H1 (cell line): ENCODE results near the gene LEMD2. TPM values are rescaled to one million over a fixed set of nuclear protein-coding genes. Genes with fewer than 3 reads are reported as not detected.

ENCODE experiments used
- CTCF ChIA-PET: fragments of 300-600 bp; sonication (Branson Sonifier 250); formaldehyde crosslinking; loops from one replicate; lab custom pipeline; 2021; ENCODE audit not compliant: partially characterized antibody; lab: Charles Lee
- POLR2A ChIA-PET: fragments of 300-600 bp; sonication (Branson Sonifier 250); formaldehyde crosslinking; loops from one replicate; lab custom pipeline; 2021; ENCODE audit warnings: inconsistent platforms; ENCODE audit not compliant: partially characterized antibody; lab: Charles Lee
- DNase-seq, 2 experiments: peaks; one replicate each; pipeline versions ENCODE4 v3.0.0 to v3.0.0-alpha.2; 2010 to 2022; ENCODE audit warnings: low spot score in 2 of 2, low read depth in 1 of 2, mixed read lengths in 1 of 2
- FAIRE-seq: peaks from 2 replicates; lab custom pipeline; 2011; peaks lifted over from hg19 to GRCh38; lab: Jason Lieb, UNC
- H2AFZ ChIP-seq: 2 replicates; pipeline ENCODE4 v1.8.1; 2012; ENCODE audit warnings: low read length, inconsistent platforms
- H2AK5ac ChIP-seq: 2 replicates; pipeline ENCODE4 v1.6.1; 2013; ENCODE audit warnings: low read depth, low read length
- H2BK120ac ChIP-seq: replicated peaks from 2 replicates; pipeline ENCODE3; 2013; ENCODE audit warnings: low read depth, low read length, inconsistent platforms
- H2BK12ac ChIP-seq: 2 replicates; pipeline ENCODE4 v1.6.1; 2013; ENCODE audit warnings: low read depth, low read length
- H2BK15ac ChIP-seq: 2 replicates; pipeline ENCODE4 v1.6.1; 2013; ENCODE audit warnings: low read length
- H2BK20ac ChIP-seq: 2 replicates; pipeline ENCODE4 v1.6.1; 2013; ENCODE audit warnings: low read length
- H2BK5ac ChIP-seq: 2 replicates; pipeline ENCODE4 v1.6.1; 2013; ENCODE audit warnings: low read depth, low read length
- H3K14ac ChIP-seq: 2 replicates; pipeline ENCODE4 v1.6.1; 2013; ENCODE audit warnings: inconsistent platforms; ENCODE audit not compliant: insufficient read length
- H3K18ac ChIP-seq: 2 replicates; pipeline ENCODE4 v1.6.1; 2013; ENCODE audit warnings: low read length; ENCODE audit errors: extremely low read depth
- H3K23ac ChIP-seq: 2 replicates; pipeline ENCODE4 v1.6.1; 2013; ENCODE audit warnings: inconsistent platforms; ENCODE audit not compliant: insufficient read length
- H3K23me2 ChIP-seq: 2 replicates; pipeline ENCODE4 v1.6.1; 2013; ENCODE audit warnings: low read depth, low read length
- H3K27ac ChIP-seq: 2 replicates; pipeline ENCODE4 v1.6.1; 2011; ENCODE audit warnings: low read depth, low read length, inconsistent platforms
- H3K27me3 ChIP-seq, 4 experiments: replicated peaks in 1 of 4; 1 replicate in 1 of 4; 2 replicates in 3 of 4; pipeline versions ENCODE4 v1.6.1 to v1.8.1; 2011 to 2013; ENCODE audit warnings: low read length in 3 of 4, mild to moderate bottlenecking in 3 of 4, inconsistent platforms in 2 of 4, mixed read lengths in 2 of 4, moderate library complexity in 1 of 4; ENCODE audit not compliant: control insufficient read depth in 3 of 4, insufficient read depth in 3 of 4; ENCODE audit errors: extremely low read depth in 1 of 4
- H3K36me3 ChIP-seq, 4 experiments: 2 replicates each; pipeline versions ENCODE4 v1.6.1 to v1.8.1; 2011 to 2013; ENCODE audit warnings: mild to moderate bottlenecking in 4 of 4, low read length in 3 of 4, moderate library complexity in 2 of 4, control low read depth in 1 of 4, inconsistent platforms in 1 of 4; ENCODE audit not compliant: insufficient read depth in 4 of 4, control insufficient read depth in 2 of 4
- H3K4ac ChIP-seq: replicated peaks from 2 replicates; pipeline ENCODE3; 2013; ENCODE audit warnings: low read length, low read depth, mixed read lengths, inconsistent platforms; ENCODE audit not compliant: insufficient read length
- H3K4me1 ChIP-seq, 4 experiments: replicated peaks in 1 of 4; 1 replicate in 1 of 4; 2 replicates in 3 of 4; pipeline versions ENCODE4 v1.6.1 to v1.8.1; 2011 to 2013; ENCODE audit warnings: low read length in 3 of 4, inconsistent platforms in 2 of 4, mixed read lengths in 1 of 4; ENCODE audit not compliant: insufficient read depth in 4 of 4, control insufficient read depth in 3 of 4
- H3K4me2 ChIP-seq, 2 experiments: 2 replicates each; pipeline versions ENCODE4 v1.6.1 to v1.8.1; 2011 to 2013; ENCODE audit warnings: low read depth in 2 of 2, low read length in 2 of 2, control low read depth in 1 of 2, inconsistent platforms in 1 of 2, mild to moderate bottlenecking in 1 of 2; ENCODE audit not compliant: insufficient read depth in 1 of 2
- H3K4me3 ChIP-seq, 4 experiments: fragments of 200-600, 300-600 bp in 1 of 4; sonication (generic), shearing (Covaris generic), sonication (Bioruptor Twin) in 1 of 4; 2 replicates each; pipeline versions ENCODE4 v1.5.1 to v1.8.1; 2011 to 2016; ENCODE audit warnings: low read length in 4 of 4, low read depth in 3 of 4, control low read depth in 2 of 4, inconsistent platforms in 2 of 4, mild to moderate bottlenecking in 2 of 4, mixed read lengths in 1 of 4, moderate library complexity in 1 of 4; ENCODE audit not compliant: insufficient read depth in 2 of 4; ENCODE audit errors: extremely low read depth in 1 of 4
- H3K56ac ChIP-seq: replicated peaks from 2 replicates; pipeline ENCODE3; 2013; ENCODE audit warnings: low read depth, mild to moderate bottlenecking, mixed read lengths, low read length, inconsistent platforms; ENCODE audit not compliant: insufficient read length
- H3K79me1 ChIP-seq: 2 replicates; pipeline ENCODE4 v1.6.1; 2013; ENCODE audit warnings: low read depth, low read length, control low read depth
- H3K79me2 ChIP-seq, 2 experiments: 2 replicates each; pipeline versions ENCODE4 v1.6.1 to v1.8.1; 2012 to 2013; ENCODE audit warnings: low read length in 2 of 2, mild to moderate bottlenecking in 2 of 2, inconsistent platforms in 1 of 2; ENCODE audit not compliant: insufficient read depth in 2 of 2, control insufficient read depth in 1 of 2
- H3K9ac ChIP-seq, 4 experiments: replicated peaks in 1 of 4; 1 replicate in 1 of 4; 2 replicates in 3 of 4; pipeline versions ENCODE4 v1.6.1 to v1.8.1; 2011 to 2013; ENCODE audit warnings: low read depth in 3 of 4, low read length in 3 of 4, control low read depth in 2 of 4, mild to moderate bottlenecking in 2 of 4, moderate library complexity in 2 of 4, inconsistent platforms in 1 of 4; ENCODE audit errors: extremely low read depth in 1 of 4
- H3K9me3 ChIP-seq, 2 experiments: 2 replicates each; pipeline versions ENCODE4 v1.6.1 to v1.8.1; 2012 to 2013; ENCODE audit warnings: mild to moderate bottlenecking in 2 of 2, moderate library complexity in 2 of 2, control low read depth in 1 of 2, inconsistent platforms in 1 of 2, low read depth in 1 of 2, low read length in 1 of 2, mixed read lengths in 1 of 2; ENCODE audit not compliant: insufficient read depth in 2 of 2
- H4K20me1 ChIP-seq, 2 experiments: replicated peaks in 1 of 2; 2 replicates each; pipeline versions ENCODE3 to v1.8.1; 2011 to 2013; ENCODE audit warnings: inconsistent platforms in 2 of 2, low read length in 2 of 2, mild to moderate bottlenecking in 1 of 2; ENCODE audit not compliant: insufficient read depth in 2 of 2, control insufficient read depth in 1 of 2
- H4K5ac ChIP-seq: 2 replicates; pipeline ENCODE4 v1.6.1; 2013; ENCODE audit warnings: low read length, low read depth, mixed read lengths, inconsistent platforms; ENCODE audit not compliant: insufficient read length
- H4K8ac ChIP-seq: 2 replicates; pipeline ENCODE4 v1.8.0; 2013; ENCODE audit warnings: mild to moderate bottlenecking, moderate library complexity, low read length, inconsistent platforms; ENCODE audit not compliant: insufficient read depth; ENCODE audit errors: extremely low read depth
- H4K91ac ChIP-seq: replicated peaks from 2 replicates; pipeline ENCODE3; 2013; ENCODE audit warnings: low read length, mixed read lengths, inconsistent platforms; ENCODE audit not compliant: insufficient read length
- JUN ChIP-seq: IDR thresholded peaks from 2 replicates; pipeline ENCODE4 v1.6.1; 2011; ENCODE audit warnings: low read depth, mild to moderate bottlenecking, improper control_type of control experiment, low read length
- PHF8 ChIP-seq: fragments of 200-600 bp; sonication (generic); conservative IDR thresholded peaks from 2 replicates; pipeline ENCODE4 v1.7.1; 2012; ENCODE audit warnings: low read depth, mild to moderate bottlenecking, inconsistent platforms, low read length, moderate library complexity
- WGBS, 2 experiments: shearing (Covaris generic) in 1 of 2; methylation state at CpG; one replicate each; pipeline versions ENCODE4 v1.1.6 to v1.1.7; 2013 to 2015; ENCODE audit warnings: low lambda C conversion rate in 2 of 2, mixed read lengths in 2 of 2, inconsistent platforms in 1 of 2, low coverage in 1 of 2, missing lambda C conversion rate in 1 of 2; ENCODE audit not compliant: insufficient replicate concordance in 2 of 2, insufficient coverage in 1 of 2, insufficient read length in 1 of 2; ENCODE audit errors: extremely low coverage in 1 of 2, missing lambda C conversion rate in 1 of 2; 5-methylcytosine and 5-hydroxymethylcytosine counted together
- polyA plus RNA-seq, 7 experiments: library from polyadenylated mRNA; depleted of rRNA in 3 of 7; stranded (reverse) in 5 of 7; unstranded in 2 of 7; fragments of >200 nt in 5 of 7; fragments of 200-250 nt in 2 of 7; gene quantifications; 1 replicate in 5 of 7; 2 replicates in 1 of 7; 4 replicates in 1 of 7; pipeline versions ENCODE4 v1.2.1 to v1.2.3, GENCODE V29; 2011 to 2013; ENCODE audit warnings: missing spikeins in 2 of 7, mixed read lengths in 2 of 7
- total RNA-seq: library from RNA; stranded (reverse); fragmentation: NEBNext Ultra II Directional; extraction: Animal tissue kit (Norgen Biotek cat#: 25700); gene quantifications from 2 replicates; pipeline ENCODE4 v1.2.1, GENCODE V29; 2021

LEMD2 gene
- total and polyA plus RNA-seq, 2 of the 8 experiments (the other 6 are each of a cell fraction or from before 2014, with no cell fraction given) = 32.7 to 57.3 TPM

DNA sequence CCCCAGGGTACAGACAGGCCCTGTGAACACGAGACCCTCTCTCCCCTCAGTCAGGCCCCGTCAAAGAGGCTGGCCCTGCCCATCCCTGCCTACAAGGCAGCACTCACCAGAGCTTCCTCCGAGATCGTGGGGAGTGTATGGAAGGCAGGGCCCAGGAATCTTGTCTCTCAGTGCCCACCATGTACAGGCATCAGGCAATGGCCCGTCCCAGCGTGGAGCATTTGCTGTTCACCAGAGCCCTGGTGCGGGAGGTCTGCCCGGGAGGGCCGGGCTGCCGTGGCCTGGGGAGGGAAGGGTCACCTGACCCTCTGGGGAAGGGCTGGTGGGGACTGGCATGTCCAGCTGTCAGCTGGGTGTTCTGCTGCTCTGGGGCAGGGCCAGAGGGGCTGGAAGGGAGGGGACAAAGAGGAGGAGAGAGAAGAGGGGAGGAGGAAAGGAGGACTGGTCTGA, 42.3 kb downstream of the LEMD2 start, which contains the start of gene IP6K3:
IP6K3 (minus strand) TSS at position 255 of the 450 bp plus-strand sequence. CDS start 11,429 bp downstream, outside the sequence.
- Histone ChIP-seq H3K27ac (0 out of 2 replicates have a peak within 1 kb of the TSS, but pooled peaks have one; percentile 20), H2BK120ac (peak within 1 kb of the TSS; percentile 57)
- TF ChIP-seq PHF8 (no peak), JUN (no peak)

More for the DNA sequence above, 42.3 kb downstream of the LEMD2 start, which contains the start of gene IP6K3:
- peak within 1 kb of the TSS; percentile 32; the same call in 1 of the 2 replicates for H2BK20ac ChIP-seq
- peak within 1 kb of the TSS; percentile 7 to 30; a peak in 3 of 4 replicates for H3K4me2 ChIP-seq
- FAIRE-seq = no peak
- H2AFZ ChIP-seq = 0 out of 2 replicates have a peak within 1 kb of the TSS, but pooled peaks have one; percentile 24
- peak within 1 kb of the TSS; percentile 92; the same call in 1 of the 2 replicates for H2BK15ac ChIP-seq
- H3K56ac ChIP-seq = no peak within 1 kb of the TSS
- H2AK5ac ChIP-seq = peak within 1 kb of the TSS; percentile 59; the same call in 1 of the 2 replicates
- H3K14ac ChIP-seq = no peak within 1 kb of the TSS
- peak within 1 kb of the TSS; percentile 39 for H4K8ac ChIP-seq
- no peak within 1 kb of the TSS for H3K23ac ChIP-seq
- H3K36me3 ChIP-seq = no peaks in the 10 kb centered on the region
- no peaks in the 10 kb centered on the region for H3K27me3 ChIP-seq
- no peak for DNase-seq
- H3K9ac ChIP-seq = 0 out of 7 replicates have a peak within 1 kb of the TSS, but pooled peaks of 1 of the 4 experiments have one; percentile 21
- CTCF ChIA-PET = interaction anchor here (0.7 to 12.0 kb wide), 16 partner anchors 10 to 321 kb away, joined by 3 to 171 read pairs (median 4); partner anchors contain the start of gene UQCC2
- H2BK5ac ChIP-seq = peak within 1 kb of the TSS; percentile 94; the same call in 1 of the 2 replicates
- peak within 1 kb of the TSS; percentile 18 for H4K5ac ChIP-seq
- H3K4me1 ChIP-seq = peaks cover 7 to 35% (median 23%) of the 10 kb centered on the region in 4 experiments
- peak within 1 kb of the TSS; percentile 13 for H3K4ac ChIP-seq
- H4K20me1 ChIP-seq = no peaks in the 10 kb centered on the region
- H3K79me2 ChIP-seq = no peaks in the 10 kb centered on the region
- H3K9me3 ChIP-seq = no peaks in the 10 kb centered on the region
- no peaks in the 10 kb centered on the region for H3K23me2 ChIP-seq
- no peaks in the 10 kb centered on the region for H3K79me1 ChIP-seq
- no peak within 1 kb of the TSS for H3K4me3 ChIP-seq
- peak within 1 kb of the TSS; percentile 13 for H3K18ac ChIP-seq
- WGBS, 2 experiments = 81% methylated on average over 10 of the region's 10 CpGs; no CpG with 5 or more reads in 1 of the 2 experiments
- POLR2A ChIA-PET = interaction anchor here (0.6 to 2.8 kb wide), 5 partner anchors 8 to 24 kb away, joined by 3 to 14 read pairs (median 4); no protein-coding TSS in a partner anchor
- peak within 1 kb of the TSS; percentile 96; the same call in 1 of the 2 replicates for H2BK12ac ChIP-seq
- H4K91ac ChIP-seq = peak within 1 kb of the TSS; percentile 89
